Kasumi-1 (cell line): Measurements from ENCODE around the gene RALGDS.
"Not testable (repeated sequence)": the region's sequence is repeated elsewhere in the genome, so short reads cannot be mapped to it uniquely, and the experiment has no call there.

ENCODE experiments used
- DNase-seq, 2 experiments: peaks; one replicate each; lab custom pipeline; 2025; lab: John Stamatoyannopoulos, UW

The RALGDS gene

DNA sequence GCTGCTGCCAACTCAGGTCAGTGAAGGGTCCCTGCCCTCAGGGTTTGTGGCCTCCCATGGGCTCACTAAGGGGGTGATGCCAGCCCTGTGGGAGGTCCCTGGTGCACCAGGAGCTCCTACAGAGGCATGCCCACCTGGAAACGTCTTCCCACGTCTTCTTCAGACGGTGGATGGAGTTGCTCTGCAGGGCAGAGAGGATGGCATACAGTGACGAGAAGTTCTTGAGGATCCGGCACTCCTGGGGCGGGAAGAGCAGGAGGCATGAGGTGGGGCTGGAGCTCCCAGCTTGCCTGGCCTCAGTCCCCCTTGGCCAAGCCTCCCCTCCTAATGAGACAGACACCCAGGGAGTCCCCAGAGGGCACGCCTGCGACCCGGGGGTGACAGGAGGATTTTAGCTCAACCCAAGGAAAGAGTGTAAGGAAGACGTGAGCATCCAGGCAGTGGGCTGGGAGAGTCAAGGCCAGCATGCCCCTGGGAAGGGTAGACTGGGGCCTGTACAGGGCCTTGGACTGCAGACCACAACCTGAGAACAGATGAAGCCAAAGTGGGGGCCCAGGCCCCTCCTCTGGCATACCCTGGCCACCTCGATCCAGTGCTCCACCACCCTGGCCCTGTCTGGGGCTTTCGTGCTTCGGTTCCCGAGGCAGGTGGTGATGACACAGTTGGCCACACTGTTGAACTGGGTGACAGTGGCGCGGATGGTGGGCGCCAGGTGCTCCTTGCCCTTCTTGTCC lies 14.4 kb downstream of the RALGDS start:
- DNase-seq, result no peak

DNA sequence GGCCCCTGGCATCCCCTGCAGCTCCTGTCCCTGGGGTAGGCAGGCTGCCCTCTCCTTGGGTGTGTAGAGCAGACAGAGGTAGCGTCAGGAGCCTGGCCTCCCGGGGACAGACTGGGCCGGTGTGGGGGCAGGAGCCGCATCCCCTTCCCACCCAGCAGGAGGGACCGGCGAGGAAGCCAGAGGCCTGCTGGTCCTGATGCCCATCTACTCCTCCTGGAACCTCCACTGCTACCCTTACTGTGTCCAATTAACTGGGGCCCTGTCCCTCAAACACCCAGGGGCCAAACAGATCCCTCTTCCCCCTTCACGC lies 15.6 kb downstream of the RALGDS start:
- DNase-seq, result no peak

DNA sequence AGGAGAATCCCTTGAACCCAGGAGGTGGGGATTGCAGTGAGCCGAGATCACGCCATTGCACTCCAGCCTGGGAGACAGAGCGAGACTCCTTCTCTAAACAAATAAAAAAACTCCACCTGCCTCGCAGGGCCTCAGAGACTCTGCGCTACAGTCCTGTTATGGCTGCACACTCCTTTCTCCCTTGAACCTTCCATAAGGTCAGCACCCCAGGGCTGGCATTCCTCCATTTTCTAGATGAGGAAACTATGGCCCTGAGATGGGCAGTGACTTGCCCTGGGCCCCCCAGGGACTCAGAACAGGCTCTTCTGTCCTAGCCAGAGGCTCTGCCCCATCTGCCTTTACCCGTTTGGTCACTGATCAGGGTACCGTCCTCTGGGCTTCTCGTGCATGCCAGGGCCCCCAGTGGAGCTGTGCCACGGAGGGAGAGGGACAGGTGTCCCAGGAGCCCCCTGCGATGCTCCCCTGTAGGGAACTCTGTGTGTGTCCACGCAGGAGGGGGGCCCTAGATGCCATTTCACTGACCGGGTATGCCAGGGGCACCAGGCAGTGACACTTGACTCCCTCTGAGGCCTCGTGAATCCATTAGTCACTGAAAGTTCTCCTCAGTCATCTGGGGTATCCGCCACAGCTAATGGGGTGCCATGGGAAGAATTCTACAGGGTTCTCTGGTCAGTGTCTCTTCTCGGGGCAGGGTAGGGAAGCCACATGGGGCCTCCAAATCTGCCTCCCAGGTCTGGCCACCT lies 16.2 kb downstream of the RALGDS start:
- DNase-seq, result no peak

DNA sequence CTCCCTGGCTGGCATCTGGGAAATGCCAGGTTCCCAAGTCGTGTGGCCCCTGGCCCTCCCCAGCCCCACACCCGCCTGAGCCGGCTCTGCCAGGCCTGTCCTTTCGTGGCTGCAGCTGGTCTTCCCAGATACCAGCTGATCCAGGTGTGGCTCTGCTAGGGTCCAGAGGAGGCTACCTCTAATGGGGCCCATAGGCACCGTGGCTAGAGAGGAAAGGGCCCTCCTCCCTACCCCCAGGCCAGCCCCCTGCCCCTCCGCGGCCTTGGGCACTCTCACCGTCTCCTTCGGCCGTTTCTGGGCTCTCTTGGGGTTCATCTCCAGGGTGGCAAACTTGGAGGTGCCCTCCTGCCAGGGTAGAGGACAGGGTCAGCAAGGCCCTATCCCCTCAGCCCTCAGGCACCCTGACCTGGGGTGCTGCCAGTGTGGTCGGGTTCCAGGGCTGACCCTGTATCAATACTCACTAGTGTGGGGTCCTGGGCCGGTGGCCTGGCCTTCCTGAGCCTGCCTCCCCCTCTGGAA lies 17.0 kb downstream of the RALGDS start:
- DNase-seq, result no peak

DNA sequence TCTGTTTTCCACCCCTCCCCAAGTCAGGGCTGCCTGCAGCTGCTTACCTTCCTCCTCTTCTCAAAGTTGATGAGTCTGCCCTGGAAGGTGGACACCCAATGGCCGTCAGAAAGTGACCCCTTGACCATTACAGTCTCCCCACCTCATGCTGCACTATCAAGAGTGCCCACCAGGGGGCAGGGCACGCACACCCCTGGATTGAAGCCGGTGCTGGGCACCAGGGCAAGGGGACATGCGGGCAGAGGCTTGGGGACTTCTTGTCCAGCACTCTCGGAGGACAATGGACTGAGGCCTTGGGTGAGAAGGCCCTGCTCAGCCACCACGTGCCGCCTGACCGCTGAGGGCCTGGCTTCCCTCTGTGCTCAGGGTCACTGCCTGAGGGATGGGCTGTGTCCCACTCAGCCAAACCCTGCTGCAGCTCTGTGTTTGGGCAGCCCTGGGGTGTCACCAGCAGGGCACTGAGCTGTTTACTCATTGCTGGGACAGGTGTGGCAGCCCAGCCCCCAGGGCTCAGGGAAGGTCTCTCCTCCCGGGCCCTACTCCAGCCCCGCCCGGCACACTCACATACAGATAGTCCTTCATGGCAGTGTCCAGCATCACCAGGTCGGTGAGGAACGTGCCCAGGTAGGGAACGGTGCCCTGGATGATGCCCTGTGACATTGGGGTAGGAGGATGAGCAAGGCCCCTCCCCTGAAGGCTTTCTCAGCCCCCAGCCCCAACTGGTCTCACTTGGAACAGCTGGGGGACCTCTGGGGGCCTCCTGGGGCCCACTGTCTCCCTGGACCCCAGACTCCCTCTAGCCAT lies 17.7 kb downstream of the RALGDS start:
- DNase-seq, result no peak

GRCh38 chr9:133102190-133103021 lies 18.6 kb downstream of the RALGDS start:
- no peak for DNase-seq

DNA sequence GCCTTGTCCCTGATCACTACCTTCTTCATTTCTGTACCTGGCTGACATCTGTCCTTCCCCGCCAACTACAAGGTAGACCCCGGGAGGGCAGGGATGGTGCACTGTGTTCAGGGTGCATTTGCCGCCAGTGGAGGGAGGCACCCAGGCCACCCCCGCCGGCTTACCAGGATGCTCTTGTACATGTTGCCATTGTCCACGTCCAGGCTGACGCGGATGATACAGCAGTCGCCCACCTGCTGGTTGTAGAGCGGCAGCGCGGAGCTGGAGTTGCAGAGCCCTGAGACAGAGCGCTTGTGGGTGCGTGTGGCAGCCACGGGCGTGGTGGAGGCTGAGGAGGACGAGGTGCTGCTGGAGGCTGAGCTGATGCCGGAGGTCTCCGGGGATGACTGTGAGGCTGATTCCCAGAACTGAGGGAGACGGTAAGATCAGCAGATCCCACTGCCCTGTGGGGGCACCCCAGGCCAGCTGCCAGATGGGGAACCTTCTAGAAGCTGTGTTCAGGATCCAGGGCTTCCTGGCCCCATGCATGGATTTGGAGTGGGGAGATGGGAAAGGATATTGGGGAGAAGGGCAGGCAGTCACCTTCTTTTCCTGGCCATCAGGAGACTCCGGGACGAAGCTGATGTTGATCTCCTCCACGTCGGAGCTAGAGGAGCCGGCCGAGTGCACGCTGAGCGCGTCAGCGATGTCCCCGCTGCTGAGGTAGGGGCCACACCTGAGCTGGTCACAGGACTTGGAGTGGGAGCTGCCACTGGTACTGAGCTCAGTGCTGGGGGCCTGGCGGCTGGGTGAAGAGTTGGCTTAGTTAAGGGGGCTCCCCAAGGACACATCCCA lies 19.5 kb downstream of the RALGDS start:
- no peak for DNase-seq

- DNase-seq, result no peak
Measured at GRCh38 chr9:133100506-133101355, 20.3 kb downstream of the RALGDS start.

GRCh38 chr9:133099726-133100505 lies 21.1 kb downstream of the RALGDS start:
- no peak for DNase-seq

- DNase-seq, result no peak
Measured at GRCh38 chr9:133098871-133099270, 22.2 kb downstream of the RALGDS start.

GRCh38 chr9:133098104-133098754 lies 22.8 kb downstream of the RALGDS start:
- no peak for DNase-seq

GRCh38 chr9:133094842-133095393 lies 26.1 kb downstream of the RALGDS start:
- no peak for DNase-seq

DNA sequence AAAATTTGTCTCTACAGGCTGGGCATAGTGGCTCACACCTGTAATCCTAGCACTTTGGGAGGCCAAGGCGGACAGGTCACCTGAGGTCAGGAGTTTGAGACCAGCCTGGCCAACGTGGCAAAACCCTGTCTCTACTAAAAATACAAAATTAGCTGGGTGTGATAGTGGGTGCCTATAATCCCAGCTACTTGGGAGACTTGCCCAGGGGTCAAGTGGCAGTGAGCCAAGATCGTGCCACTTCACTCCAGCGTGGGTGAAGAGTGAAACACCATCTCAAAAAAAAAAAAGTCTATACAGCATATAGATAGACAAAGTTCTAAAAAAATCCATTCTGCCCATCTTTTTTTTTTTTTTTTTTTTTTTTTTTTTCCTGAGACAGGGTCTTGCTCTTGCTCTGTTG lies 26.7 kb downstream of the RALGDS start:
- DNase-seq, result not testable (repeated sequence)

GRCh38 chr9:133090752-133091385 lies 30.2 kb downstream of the RALGDS start:
- no peak for DNase-seq

- DNase-seq, result no peak
Measured at GRCh38 chr9:133090187-133090586, 30.9 kb downstream of the RALGDS start.

DNA sequence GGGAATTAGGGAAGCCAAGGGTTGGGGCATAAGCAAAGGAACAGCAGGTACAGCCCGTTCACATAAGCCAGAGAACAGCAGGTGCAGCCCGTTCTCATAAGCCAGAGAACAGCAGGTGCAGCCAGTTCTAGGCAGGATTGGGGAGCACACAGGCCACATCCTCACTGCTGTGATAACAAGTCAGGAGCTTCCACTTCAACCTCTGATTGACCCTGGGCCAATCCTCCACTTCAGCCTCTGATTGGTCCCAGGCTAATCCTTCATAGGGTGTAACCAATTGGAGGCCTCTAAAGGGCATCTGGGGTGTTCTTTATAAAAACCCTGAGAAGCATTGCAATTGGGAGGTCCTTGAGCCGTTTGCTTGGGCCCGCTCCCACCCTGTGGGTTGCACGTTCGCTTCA lies 31.8 kb downstream of the RALGDS start:
- no peak for DNase-seq

GRCh38 chr9:133088756-133089155 lies 32.3 kb downstream of the RALGDS start:
- DNase-seq, result no peak
